Mesenchymal stem cell (in vitro differentiated cells and primary cell): Measurements from ENCODE around the gene TRAF7.

Source experiments
- DNase-seq: peaks from one replicate; pipeline ENCODE4 v3.0.0-alpha.2; 2013
- H2AFZ ChIP-seq: one replicate; pipeline ENCODE4 v1.6.1; 2013; ENCODE audit warnings: low read depth, mild to moderate bottlenecking, control low read depth, inconsistent platforms, low read length, moderate library complexity
- H2AK5ac ChIP-seq: 2 replicates; pipeline ENCODE4 v1.6.1; 2013; ENCODE audit warnings: low read length, moderate library complexity, mild to moderate bottlenecking, inconsistent platforms; ENCODE audit not compliant: severe bottlenecking
- H2BK120ac ChIP-seq: one replicate; pipeline ENCODE4 v1.6.1; 2013; ENCODE audit warnings: low read depth, mild to moderate bottlenecking, inconsistent platforms, low read length, moderate library complexity
- H2BK12ac ChIP-seq, 2 experiments: one replicate each; pipeline ENCODE4 v1.6.1; 2013; ENCODE audit warnings: inconsistent platforms in 2 of 2, low read length in 2 of 2, mild to moderate bottlenecking in 2 of 2, moderate library complexity in 2 of 2, control low read depth in 1 of 2
- H2BK15ac ChIP-seq: one replicate; pipeline ENCODE4 v1.6.1; 2013; ENCODE audit warnings: mild to moderate bottlenecking, low read depth, inconsistent platforms; ENCODE audit not compliant: poor library complexity, severe bottlenecking
- H2BK5ac ChIP-seq: 2 replicates; pipeline ENCODE4 v1.6.1; 2013; ENCODE audit warnings: low read depth, mild to moderate bottlenecking, low read length, control low read depth, inconsistent platforms; ENCODE audit not compliant: poor library complexity, severe bottlenecking
- H3K14ac ChIP-seq, 2 experiments: one replicate each; pipeline ENCODE4 v1.6.1; 2013; ENCODE audit warnings: inconsistent platforms in 2 of 2, low read length in 2 of 2, control low read depth in 1 of 2, mild to moderate bottlenecking in 1 of 2, moderate library complexity in 1 of 2
- H3K18ac ChIP-seq, 2 experiments: one replicate each; pipeline ENCODE4 v1.6.1; 2013; ENCODE audit warnings: inconsistent platforms in 2 of 2, low read length in 2 of 2, control low read depth in 1 of 2, low read depth in 1 of 2, mild to moderate bottlenecking in 1 of 2
- H3K23ac ChIP-seq, 2 experiments: one replicate each; pipeline ENCODE4 v1.6.1; 2013; ENCODE audit warnings: inconsistent platforms in 2 of 2, low read length in 2 of 2, mild to moderate bottlenecking in 2 of 2, moderate library complexity in 2 of 2, control low read depth in 1 of 2
- H3K27ac ChIP-seq: 2 replicates; pipeline ENCODE4 v1.5.1; 2013; ENCODE audit warnings: mild to moderate bottlenecking, moderate library complexity, low read length, control low read depth, inconsistent platforms; ENCODE audit not compliant: poor library complexity, severe bottlenecking
- H3K27me3 ChIP-seq, 2 experiments: 2 replicates each; pipeline versions ENCODE4 v1.6.1 to v1.7.0; 2013; ENCODE audit warnings: low read length in 2 of 2, mild to moderate bottlenecking in 2 of 2, moderate library complexity in 2 of 2, control low read depth in 1 of 2, inconsistent platforms in 1 of 2; ENCODE audit not compliant: control insufficient read depth in 1 of 2, insufficient read depth in 1 of 2
- H3K36me3 ChIP-seq, 2 experiments: 2 replicates each; pipeline versions ENCODE4 v1.6.1 to v1.7.0; 2013; ENCODE audit warnings: low read length in 2 of 2, control low read depth in 1 of 2, inconsistent platforms in 1 of 2, low read depth in 1 of 2, mild to moderate bottlenecking in 1 of 2; ENCODE audit not compliant: insufficient read depth in 2 of 2, control insufficient read depth in 1 of 2
- H3K4ac ChIP-seq, 2 experiments: one replicate each; pipeline ENCODE4 v1.6.1; 2013; ENCODE audit warnings: inconsistent platforms in 2 of 2, low read length in 2 of 2, mild to moderate bottlenecking in 2 of 2, moderate library complexity in 2 of 2, control low read depth in 1 of 2, low read depth in 1 of 2
- H3K4me1 ChIP-seq: 2 replicates; pipeline ENCODE4 v1.6.1; 2013; ENCODE audit warnings: low read depth, low read length, control low read depth; ENCODE audit not compliant: control insufficient read depth, insufficient read depth
- H3K4me2 ChIP-seq: 2 replicates; pipeline ENCODE4 v1.6.1; 2013; ENCODE audit warnings: low read length, mild to moderate bottlenecking, inconsistent platforms; ENCODE audit not compliant: poor library complexity, severe bottlenecking
- H3K4me3 ChIP-seq, 2 experiments: 2 replicates each; pipeline versions ENCODE4 v1.5.1 to v1.7.0; 2013; ENCODE audit warnings: low read length in 2 of 2, mild to moderate bottlenecking in 2 of 2, control low read depth in 1 of 2, low read depth in 1 of 2; ENCODE audit not compliant: insufficient read depth in 1 of 2
- H3K79me1 ChIP-seq: replicated peaks from 2 replicates; pipeline ENCODE4 v1.6.1; 2013; ENCODE audit warnings: mild to moderate bottlenecking, control low read depth, low read length, inconsistent platforms; ENCODE audit not compliant: poor library complexity, severe bottlenecking
- H3K9ac ChIP-seq: 2 replicates; pipeline ENCODE4 v1.7.0; 2013; ENCODE audit warnings: mild to moderate bottlenecking, low read length, moderate library complexity
- H3K9me3 ChIP-seq: 2 replicates; pipeline ENCODE4 v1.7.0; 2013; ENCODE audit warnings: mild to moderate bottlenecking, low read length; ENCODE audit not compliant: control insufficient read depth
- H4K8ac ChIP-seq: one replicate; pipeline ENCODE4 v1.6.1; 2013; ENCODE audit warnings: inconsistent platforms, mild to moderate bottlenecking, low read length, moderate library complexity
- H4K91ac ChIP-seq: one replicate; pipeline ENCODE4 v1.6.1; 2013; ENCODE audit warnings: mild to moderate bottlenecking, low read length, inconsistent platforms
- WGBS: methylation state at CpG from one replicate; pipeline ENCODE4 v1.1.7; 2013; ENCODE audit warnings: mixed read lengths; 5-methylcytosine and 5-hydroxymethylcytosine counted together

TRAF7 gene

GRCh38 chr16:2190002-2190658 is 34.5 kb downstream of the TRAF7 start:
- Histone ChIP-seq H2BK120ac (no peak overlapping the region), H3K27ac (no peak overlapping the region), H2BK5ac (no peak overlapping the region), H3K9ac (no peak overlapping the region), H4K91ac (peak overlapping the region; percentile 41), H3K4me1 (peaks cover 6% of the 10 kb centered on the region), H3K18ac (no peak overlapping the region), H3K27me3 (peaks cover 8 to 25% of the 10 kb centered on the region in 2 experiments), H3K14ac (no peak overlapping the region), H4K8ac (no peak overlapping the region), H3K4me3 (no peak overlapping the region), H3K4ac (no peak overlapping the region), H2AK5ac (no peak overlapping the region), H3K9me3 (no peaks in the 10 kb centered on the region), H3K4me2 (no peak overlapping the region), H3K23ac (no peak overlapping the region), H3K79me1 (no peaks in the 10 kb centered on the region), H2AFZ (no peak overlapping the region), H3K36me3 (no peaks in the 10 kb centered on the region), H2BK12ac (no peak overlapping the region), H2BK15ac (no peak overlapping the region)
- DNase-seq = no peak
- 83% methylated on average over 19 of the region's 24 CpGs for WGBS

- Histone ChIP-seq H4K8ac (no peak overlapping the region), H3K4me2 (no peak overlapping the region), H3K14ac (no peak overlapping the region), H4K91ac (peak overlapping the region; percentile 41), H3K18ac (no peak overlapping the region), H3K9me3 (no peaks in the 10 kb centered on the region), H2BK12ac (no peak overlapping the region), H2AFZ (no peak overlapping the region), H3K27ac (no peak overlapping the region), H2BK15ac (no peak overlapping the region), H3K4me3 (no peak overlapping the region), H3K4me1 (peaks cover 13% of the 10 kb centered on the region), H3K9ac (no peak overlapping the region), H3K79me1 (no peaks in the 10 kb centered on the region), H3K36me3 (no peaks in the 10 kb centered on the region), H2AK5ac (no peak overlapping the region), H2BK5ac (no peak overlapping the region), H3K4ac (no peak overlapping the region), H3K23ac (no peak overlapping the region), H3K27me3 (peaks cover 15 to 28% of the 10 kb centered on the region in 2 experiments), H2BK120ac (no peak overlapping the region)
- WGBS = 85% methylated on average over 25 of the region's 25 CpGs
- DNase-seq = no peak
Measured at GRCh38 chr16:2190659-2191445, 35.3 kb downstream of the TRAF7 start.

GRCh38 chr16:2191446-2191706 is 35.8 kb downstream of the TRAF7 start:
- 90% methylated on average over 11 of the region's 11 CpGs for WGBS
- no peak overlapping the region for H2BK120ac ChIP-seq
- H3K4ac ChIP-seq = no peak overlapping the region
- no peak overlapping the region for H3K4me3 ChIP-seq
- DNase-seq = no peak
- no peak overlapping the region for H3K14ac ChIP-seq
- no peak overlapping the region for H2AK5ac ChIP-seq
- H3K27ac ChIP-seq = no peak overlapping the region
- no peak overlapping the region for H2BK12ac ChIP-seq
- H4K8ac ChIP-seq = no peak overlapping the region
- H3K23ac ChIP-seq = no peak overlapping the region
- H2BK5ac ChIP-seq = no peak overlapping the region
- H3K36me3 ChIP-seq = no peaks in the 10 kb centered on the region
- no peak overlapping the region for H4K91ac ChIP-seq
- H3K9ac ChIP-seq = no peak overlapping the region
- no peaks in the 10 kb centered on the region for H3K9me3 ChIP-seq
- no peaks in the 10 kb centered on the region for H3K79me1 ChIP-seq
- H3K4me2 ChIP-seq = no peak overlapping the region
- H3K27me3 ChIP-seq = peaks cover 16 to 28% of the 10 kb centered on the region in 2 experiments
- no peak overlapping the region for H2AFZ ChIP-seq
- H3K4me1 ChIP-seq = peaks cover 17% of the 10 kb centered on the region
- no peak overlapping the region for H3K18ac ChIP-seq
- no peak overlapping the region for H2BK15ac ChIP-seq

GRCh38 chr16:2194166-2194834 is 38.7 kb downstream of the TRAF7 start:
- Histone ChIP-seq H3K18ac (no peak overlapping the region), H4K91ac (no peak overlapping the region), H2AFZ (no peak overlapping the region), H3K4ac (no peak overlapping the region), H3K4me1 (peaks cover 23% of the 10 kb centered on the region), H2BK12ac (no peak overlapping the region), H3K27me3 (peaks cover 38 to 51% of the 10 kb centered on the region in 2 experiments), H4K8ac (no peak overlapping the region), H3K9me3 (no peaks in the 10 kb centered on the region), H2BK5ac (no peak overlapping the region), H3K79me1 (no peaks in the 10 kb centered on the region), H2BK120ac (no peak overlapping the region), H3K36me3 (no peaks in the 10 kb centered on the region), H3K4me2 (no peak overlapping the region), H3K4me3 (no peak overlapping the region), H3K23ac (no peak overlapping the region), H2BK15ac (no peak overlapping the region), H2AK5ac (no peak overlapping the region), H3K14ac (no peak overlapping the region), H3K9ac (no peak overlapping the region), H3K27ac (no peak overlapping the region)
- peak; percentile 41 for DNase-seq
- 55% methylated on average over 11 of the region's 16 CpGs for WGBS
